CD4-positive, alpha-beta memory T cell (primary cell): ENCODE measurements around the gene ZNF888. TPM values are rescaled to one million over a fixed set of nuclear protein-coding genes. Genes with fewer than 3 reads are reported as not detected.
A peak's percentile ranks its signal among the peaks of the same experiment; 100 is the strongest.
"Not testable (repeated sequence)": the region's sequence is repeated elsewhere in the genome, so short reads cannot be mapped to it uniquely, and the experiment has no call there.

ENCODE experiments used
- CTCF ChIA-PET: fragments of 350-600 bp; sonication (Branson Sonifier 250); formaldehyde crosslinking; loops from one replicate; lab custom pipeline; 2021; ENCODE audit warnings: inconsistent platforms; ENCODE audit not compliant: partially characterized antibody; lab: Charles Lee
- POLR2A ChIA-PET: fragments of 350-600 bp; sonication (Branson Sonifier 250); formaldehyde crosslinking; loops from one replicate; lab custom pipeline; 2021; ENCODE audit not compliant: partially characterized antibody; lab: Charles Lee
- DNase-seq, 5 donors: peaks; one replicate each; pipeline versions ENCODE4 v3.0.0 to v3.0.0-alpha.2; 2020 to 2022; ENCODE audit warnings: mixed read lengths in 1 of 5
- H3K27ac ChIP-seq: one replicate; pipeline ENCODE4 v1.7.0; 2013; ENCODE audit warnings: low read depth, low read length
- H3K27me3 ChIP-seq: 2 replicates; pipeline ENCODE4 v1.7.0; 2013; ENCODE audit warnings: mild to moderate bottlenecking, low read length, moderate library complexity; ENCODE audit not compliant: insufficient read depth
- H3K36me3 ChIP-seq: 2 replicates; pipeline ENCODE4 v1.7.0; 2013; ENCODE audit warnings: mild to moderate bottlenecking, low read length, moderate library complexity; ENCODE audit not compliant: insufficient read depth
- H3K4me1 ChIP-seq: 2 replicates; pipeline ENCODE4 v1.7.0; 2013; ENCODE audit warnings: mild to moderate bottlenecking, low read length, moderate library complexity; ENCODE audit not compliant: insufficient read depth
- H3K4me3 ChIP-seq, 2 donors: one replicate each; pipeline ENCODE4 v1.7.0; 2013; ENCODE audit warnings: low read length in 2 of 2, mild to moderate bottlenecking in 1 of 2
- H3K9me3 ChIP-seq, 2 donors: one replicate each; pipeline ENCODE4 v1.7.0; 2013; ENCODE audit warnings: low read length in 2 of 2, control low read depth in 1 of 2; ENCODE audit not compliant: control insufficient read depth in 1 of 2
- H3K27ac Mint-ChIP-seq, 7 donors: one replicate each; pipeline ENCODE4 v1.8.0; 2020 to 2021; ENCODE audit warnings: mixed read lengths in 7 of 7, mild to moderate bottlenecking in 6 of 7, inconsistent platforms in 3 of 7, moderate library complexity in 3 of 7
- H3K27me3 Mint-ChIP-seq, 2 donors: one replicate each; pipeline ENCODE4 v1.8.0; 2020 to 2021; ENCODE audit warnings: mixed read lengths in 2 of 2
- H3K36me3 Mint-ChIP-seq, 2 donors: one replicate each; pipeline ENCODE4 v1.8.0; 2020 to 2021; ENCODE audit warnings: mixed read lengths in 2 of 2, inconsistent platforms in 1 of 2, mild to moderate bottlenecking in 1 of 2
- H3K4me1 Mint-ChIP-seq, 4 donors: one replicate each; pipeline ENCODE4 v1.8.0; 2020 to 2021; ENCODE audit warnings: mixed read lengths in 4 of 4, mild to moderate bottlenecking in 1 of 4
- H3K4me3 Mint-ChIP-seq, 8 donors: one replicate each; pipeline ENCODE4 v1.8.0; 2020 to 2021; ENCODE audit warnings: mixed read lengths in 8 of 8, mild to moderate bottlenecking in 7 of 8, moderate library complexity in 6 of 8, inconsistent platforms in 3 of 8
- H3K9me3 Mint-ChIP-seq, 8 donors: one replicate each; pipeline ENCODE4 v1.8.0; 2020 to 2021; ENCODE audit warnings: mixed read lengths in 8 of 8, mild to moderate bottlenecking in 5 of 8, inconsistent platforms in 3 of 8, moderate library complexity in 1 of 8
- intact Hi-C: fragments of 100-400 bp; cut with micrococcal nuclease; formaldehyde crosslinking; loops from one replicate; pipeline ENCODE4 v1.15.1; 2023
- polyA plus RNA-seq, 2 donors: library from polyadenylated mRNA; unstranded; fragments of 300-500 nt; fragmentation: Illumina TruSeq; gene quantifications; one replicate each; pipeline ENCODE4 v1.2.3, GENCODE V29; 2021
- total RNA-seq, 2 experiments: library from RNA; stranded (reverse); gene quantifications; one replicate each; pipeline ENCODE4 v1.2.3, GENCODE V29; 2021

ZNF888 gene
- total and polyA plus RNA-seq, 4 experiments from 2014 or later, result 1.2 to 11.4 (median 6.8) TPM

DNA sequence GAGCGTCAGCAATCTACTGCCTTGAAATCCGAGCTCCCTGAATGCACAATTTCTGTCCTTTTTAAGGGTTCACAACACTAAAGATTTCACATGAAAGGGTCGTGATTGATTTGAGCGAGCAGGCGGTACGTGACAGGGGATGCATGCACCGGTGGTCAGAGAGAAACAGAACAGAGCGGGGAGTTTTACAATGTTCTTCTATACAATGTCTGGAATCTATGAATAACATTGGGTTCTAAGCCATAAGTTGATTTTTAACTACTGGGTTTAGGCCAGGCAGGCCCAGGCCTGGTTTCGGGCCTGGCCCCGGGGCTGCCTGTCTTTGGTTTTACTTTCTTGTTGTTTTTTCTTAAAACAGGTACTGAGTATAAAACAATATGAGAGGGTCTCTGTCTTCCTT, 24.6 kb downstream of the ZNF888 start:
- POLR2A ChIA-PET, result interaction anchor here (1.2 kb wide), 1 partner anchor 64 kb away, joined by 3 read pairs; the partner anchor contains the start of gene ZNF816
- CTCF ChIA-PET, result interaction anchor here (0.9 to 1.0 kb wide), 2 partner anchors 61 to 77 kb away, joined by 3 read pairs; partner anchors contain the start of gene ZNF28

DNA sequence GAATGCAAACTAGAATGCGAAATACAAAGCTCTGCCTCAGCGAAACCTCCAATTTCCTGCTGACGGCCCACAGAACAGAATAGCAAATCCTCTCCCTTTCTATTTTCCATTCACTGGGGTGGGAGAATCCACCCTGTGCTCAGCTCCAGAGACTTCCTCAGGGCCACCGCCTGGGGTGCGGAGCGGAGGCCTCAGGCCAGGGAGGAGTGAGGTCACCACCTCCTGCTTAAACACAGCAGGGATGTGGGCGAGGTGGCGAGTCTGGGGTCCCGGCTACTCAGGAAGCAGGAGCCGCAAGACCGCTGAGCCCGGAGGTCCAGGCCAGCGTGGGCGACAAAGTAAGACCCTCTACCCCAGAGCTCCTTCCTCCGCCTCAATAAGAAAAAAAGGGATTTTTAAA, 25.1 kb downstream of the ZNF888 start:
- CTCF ChIA-PET, result interaction anchor here (0.9 to 1.0 kb wide), 2 partner anchors 61 to 77 kb away, joined by 3 read pairs; partner anchors contain the start of gene ZNF28
- DNase-seq, result no peak
- Mint-ChIP-seq H3K27me3 (no peaks in the 10 kb centered on the region), H3K9me3 (peaks cover 0 to 16% (median 5%) of the 10 kb centered on the region in 8 donors), H3K36me3 (peaks cover 11 to 17% of the 10 kb centered on the region in 2 donors), H3K4me3 (peak overlapping the region in 6 of 8 donors; percentile 90 to 96 (median 95)), H3K27ac (peak overlapping the region in 3 of 7 donors; percentile 23 to 85 (median 24)), H3K4me1 (peaks cover 3 to 18% (median 16%) of the 10 kb centered on the region in 4 donors)
- peak overlapping the region; percentile 77 to 95 for H3K4me3 ChIP-seq
- H3K9me3 ChIP-seq, result no peaks in the 10 kb centered on the region
- H3K36me3 ChIP-seq, result no peaks in the 10 kb centered on the region
- peaks cover 14% of the 10 kb centered on the region for H3K4me1 ChIP-seq
- H3K27ac ChIP-seq, result peak overlapping the region; percentile 10
- POLR2A ChIA-PET, result interaction anchor here (1.2 kb wide), 1 partner anchor 65 kb away, joined by 3 read pairs; the partner anchor contains the start of gene ZNF816
- no peaks in the 10 kb centered on the region for H3K27me3 ChIP-seq
- intact Hi-C loops, result no loop called here

More for the DNA sequence above, 24.6 kb downstream of the ZNF888 start:
- peak overlapping the region in 5 of 7 donors; percentile 2 to 79 (median 23) for H3K27ac Mint-ChIP-seq
- H3K9me3 ChIP-seq, H3K36me3 ChIP-seq, DNase-seq, H3K27ac ChIP-seq, H3K27me3 ChIP-seq, H3K27me3 Mint-ChIP-seq, H3K4me3 ChIP-seq, intact Hi-C loops: not testable (repeated sequence)
- peaks cover 14% of the 10 kb centered on the region for H3K4me1 ChIP-seq
- H3K4me3 Mint-ChIP-seq, result peak overlapping the region; percentile 19 to 70 (median 54)
- H3K9me3 Mint-ChIP-seq, result peaks cover 0 to 16% (median 7%) of the 10 kb centered on the region in 8 donors
- H3K36me3 Mint-ChIP-seq, result peaks cover 11 to 16% of the 10 kb centered on the region in 2 donors
- peaks cover 3 to 18% (median 16%) of the 10 kb centered on the region in 4 donors for H3K4me1 Mint-ChIP-seq

DNA sequence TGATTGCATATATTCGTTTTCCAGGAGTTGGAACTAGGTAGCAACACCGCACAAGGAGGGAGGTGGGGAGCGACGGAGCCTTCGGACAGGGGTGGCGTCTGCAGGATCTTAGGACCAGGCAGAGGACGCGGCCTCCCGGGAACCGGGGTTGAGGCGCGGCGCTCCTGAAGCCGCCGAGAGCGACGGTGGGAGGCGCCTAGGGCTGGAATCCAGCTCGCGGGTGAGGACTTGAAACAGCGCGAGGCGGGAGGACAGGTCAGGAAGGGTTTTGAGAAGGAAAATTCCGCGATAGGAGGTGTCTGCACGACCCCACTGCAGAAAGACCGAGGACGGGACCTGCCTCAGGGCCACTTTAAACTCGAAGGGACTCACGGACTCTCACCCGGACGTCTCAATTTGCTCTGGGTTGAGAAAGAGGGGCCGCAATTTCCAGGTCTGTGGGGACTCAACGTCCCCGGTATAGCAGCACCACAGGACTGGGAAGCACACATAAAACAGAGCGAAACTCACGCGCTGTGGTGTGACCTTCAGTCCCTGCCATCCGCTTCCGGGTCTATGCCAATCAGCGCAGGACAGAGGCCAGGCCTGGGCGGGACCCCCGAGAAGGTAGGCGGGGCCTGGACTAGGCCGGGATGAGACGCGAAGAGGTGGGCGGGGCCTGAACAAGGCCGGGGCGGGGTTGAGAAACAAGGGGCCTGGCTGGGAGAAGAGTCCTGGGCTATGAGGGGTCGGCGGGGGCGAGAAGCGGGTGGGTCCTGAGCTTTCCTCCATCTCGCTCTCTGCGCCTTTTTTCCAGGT, 25.9 kb downstream of the ZNF888 start, which contains the start of gene ZNF320:
Gene ZNF320 (minus strand): TSS at position 498 of the 798 bp plus-strand sequence. CDS start 7,380 bp downstream, outside the sequence.
- no peaks in the 10 kb centered on the region for H3K27me3 ChIP-seq
- H3K4me1 Mint-ChIP-seq, result peaks cover 3 to 24% (median 22%) of the 10 kb centered on the region in 4 donors
- H3K36me3 Mint-ChIP-seq, result peaks cover 18 to 21% of the 10 kb centered on the region in 2 donors
- ChIA-PET POLR2A (interaction anchor here (0.6 to 1.2 kb wide), 2 partner anchors 40 to 65 kb away, joined by 3 read pairs; partner anchors contain the start of genes ZNF468 and ZNF816), CTCF (interaction anchor here (0.9 to 1.0 kb wide), 2 partner anchors 62 to 76 kb away, joined by 3 read pairs; partner anchors contain the start of gene ZNF28)
- peak; percentile 88 to 92 (median 89) for DNase-seq
- H3K27ac Mint-ChIP-seq, result peak within 1 kb of the TSS; percentile 83 to 97 (median 94)
- no peaks in the 10 kb centered on the region for H3K27me3 Mint-ChIP-seq
- intact Hi-C loops, result loop anchor here (1.0 to 2.0 kb wide), 4 partner anchors 25 to 65 kb away; partner anchors contain the start of genes ZNF468, ZNF816 and ZNF888
- H3K4me1 ChIP-seq, result peaks cover 14% of the 10 kb centered on the region
- no peaks in the 10 kb centered on the region for H3K9me3 ChIP-seq
- peak within 1 kb of the TSS; percentile 90 to 96 (median 94) for H3K4me3 Mint-ChIP-seq
- H3K9me3 Mint-ChIP-seq, result peaks cover 0 to 24% (median 7%) of the 10 kb centered on the region in 8 donors
- H3K36me3 ChIP-seq, result no peaks in the 10 kb centered on the region
- peak within 1 kb of the TSS; percentile 77 to 95 for H3K4me3 ChIP-seq
- H3K27ac ChIP-seq, result peak within 1 kb of the TSS; percentile 69

DNA sequence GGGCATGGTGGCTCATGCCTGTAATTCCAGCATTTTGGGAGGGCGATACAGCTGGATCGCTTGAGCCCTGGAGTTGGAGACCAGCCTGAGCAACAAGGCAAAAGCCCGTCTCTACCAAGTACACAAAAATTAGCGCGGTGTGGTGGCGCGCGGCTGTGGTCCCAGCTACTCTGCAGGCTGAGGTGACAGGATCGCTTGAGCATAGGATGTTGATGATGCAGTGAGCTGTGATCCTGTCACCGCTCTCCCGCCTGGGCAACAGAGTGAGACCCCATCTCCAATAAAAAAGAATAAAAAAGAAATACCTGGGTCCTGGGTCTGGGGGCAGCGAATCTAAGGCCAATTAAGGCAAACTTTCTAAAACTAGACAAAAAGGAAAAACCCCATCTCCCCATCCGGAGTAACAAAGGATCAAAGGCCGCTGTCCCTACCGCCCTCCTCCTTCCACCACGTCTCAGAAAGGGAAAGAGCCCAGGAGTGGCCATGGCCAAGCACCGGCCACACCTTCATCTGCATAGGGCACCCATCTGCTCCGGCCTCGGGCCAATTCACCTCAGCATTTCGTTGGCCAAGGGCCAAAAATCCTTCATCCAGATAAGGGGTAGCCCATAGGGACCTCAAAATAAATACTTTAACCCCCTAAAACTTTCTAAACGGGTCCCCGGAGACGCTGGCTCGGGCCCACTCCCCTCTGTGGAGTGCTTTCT, 26.6 kb downstream of the ZNF888 start:
- H3K27ac Mint-ChIP-seq, result peak overlapping the region in 6 of 7 donors; percentile 25 to 97 (median 90)
- peak overlapping the region; percentile 77 to 95 for H3K4me3 ChIP-seq
- H3K9me3 ChIP-seq, result no peaks in the 10 kb centered on the region
- H3K27me3 ChIP-seq, result no peaks in the 10 kb centered on the region
- no peaks in the 10 kb centered on the region for H3K36me3 ChIP-seq
- H3K9me3 Mint-ChIP-seq, result peaks cover 0 to 21% (median 7%) of the 10 kb centered on the region in 8 donors
- ChIA-PET POLR2A (interaction anchor here (1.0 kb wide), 1 partner anchor 67 kb away, joined by 3 read pairs; no protein-coding TSS in a partner anchor), CTCF (no interaction called here)
- peak in 1 of 5 donors; percentile 0 for DNase-seq
- peaks cover 14% of the 10 kb centered on the region for H3K4me1 ChIP-seq
- H3K27me3 Mint-ChIP-seq, result no peaks in the 10 kb centered on the region
- H3K27ac ChIP-seq, result peak overlapping the region; percentile 69
- H3K4me1 Mint-ChIP-seq, result peaks cover 3 to 24% (median 22%) of the 10 kb centered on the region in 4 donors
- H3K36me3 Mint-ChIP-seq, result peaks cover 20 to 26% of the 10 kb centered on the region in 2 donors
- H3K4me3 Mint-ChIP-seq, result peak overlapping the region; percentile 90 to 96 (median 94)
- intact Hi-C loops, result loop anchor here (1.0 to 2.0 kb wide), 4 partner anchors 26 to 66 kb away; partner anchors contain the start of genes ZNF468, ZNF816 and ZNF888

DNA sequence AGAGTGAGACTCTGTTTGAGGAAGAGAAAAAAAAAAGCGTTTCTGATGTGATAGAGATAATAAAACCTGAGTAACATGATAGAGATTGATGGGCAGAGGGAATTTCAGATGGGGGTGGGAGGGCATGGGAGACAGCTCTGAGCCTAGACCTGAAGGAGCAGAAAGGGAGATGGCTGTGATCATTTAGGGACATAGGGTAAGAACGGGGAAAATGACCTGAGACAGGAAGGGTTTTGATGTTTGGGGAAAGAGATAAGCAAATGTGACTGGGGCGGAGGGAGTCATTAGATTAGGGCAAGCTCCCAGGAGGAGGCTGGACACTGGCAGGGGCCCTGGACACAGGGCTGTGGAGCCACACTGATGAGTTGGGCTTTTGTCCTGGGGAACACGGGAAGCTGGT, 31.9 kb downstream of the ZNF888 start:
- DNase-seq, result no peak
- peaks cover 0 to 29% (median 18%) of the 10 kb centered on the region in 8 donors for H3K9me3 Mint-ChIP-seq
- Histone ChIP-seq H3K4me3 (no peak overlapping the region), H3K36me3 (peaks cover 11% of the 10 kb centered on the region), H3K9me3 (no peaks in the 10 kb centered on the region), H3K27me3 (no peaks in the 10 kb centered on the region), H3K27ac (no peak overlapping the region), H3K4me1 (peaks cover under 1% of the 10 kb centered on the region)
- POLR2A ChIA-PET, result no interaction called here
- no peak overlapping the region for H3K4me3 Mint-ChIP-seq
- H3K27ac Mint-ChIP-seq, result no peak overlapping the region
- peaks cover 0 to 14% (median 6%) of the 10 kb centered on the region in 4 donors for H3K4me1 Mint-ChIP-seq
- H3K27me3 Mint-ChIP-seq, result no peaks in the 10 kb centered on the region
- intact Hi-C loops, result no loop called here
- peaks cover 64% of the 10 kb centered on the region in 2 donors for H3K36me3 Mint-ChIP-seq
- CTCF ChIA-PET, result no interaction called here

DNA sequence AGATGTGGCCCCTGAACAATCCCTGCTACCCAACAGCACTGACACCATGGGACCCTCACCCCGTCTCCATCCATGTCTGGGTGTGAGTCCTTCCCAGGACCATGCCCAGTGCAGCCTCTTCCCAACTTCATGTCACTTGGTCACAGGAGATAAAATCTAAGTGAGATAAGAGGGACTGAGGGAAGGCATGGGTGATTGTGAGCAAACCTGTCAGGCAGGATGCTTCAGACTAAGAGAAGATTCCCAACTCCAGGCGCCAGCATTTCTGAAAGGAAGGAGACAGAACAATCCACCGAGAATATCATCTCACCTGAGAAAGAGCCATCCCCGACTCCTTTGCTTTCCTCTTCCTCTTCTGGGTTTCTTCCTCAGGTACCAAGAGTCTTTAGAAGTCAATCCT, 33.3 kb downstream of the ZNF888 start:
- ChIA-PET POLR2A (no interaction called here), CTCF (no interaction called here)
- no peak for DNase-seq
- H3K27me3 Mint-ChIP-seq, result no peaks in the 10 kb centered on the region
- H3K9me3 Mint-ChIP-seq, result peaks cover 0 to 34% (median 22%) of the 10 kb centered on the region in 8 donors
- Histone ChIP-seq H3K36me3 (peaks cover 15% of the 10 kb centered on the region), H3K27ac (no peak overlapping the region), H3K4me1 (no peaks in the 10 kb centered on the region), H3K27me3 (no peaks in the 10 kb centered on the region), H3K4me3 (no peak overlapping the region), H3K9me3 (no peaks in the 10 kb centered on the region)
- no peak overlapping the region for H3K27ac Mint-ChIP-seq
- no peak overlapping the region for H3K4me3 Mint-ChIP-seq
- peaks cover 0 to 14% (median 6%) of the 10 kb centered on the region in 4 donors for H3K4me1 Mint-ChIP-seq
- intact Hi-C loops, result no loop called here
- peaks cover 65 to 69% of the 10 kb centered on the region in 2 donors for H3K36me3 Mint-ChIP-seq
